Endothelial cell of umbilical vein (primary cell): ENCODE results near the gene TMEM144. TPM values are rescaled to one million over a fixed set of nuclear protein-coding genes. Genes with fewer than 3 reads are reported as not detected.

Source experiments
- BruUV-seq: library from RNA; stranded (reverse); fragments of 400-500 nt; replicated peaks from 2 replicates; lab custom pipeline; 2021; lab: Mats Ljungman, UMichigan
- CTCF ChIA-PET: fragments of 300-600, 350-600 bp; sonication (Branson Sonifier 250); formaldehyde crosslinking; loops from one replicate; lab custom pipeline; 2021; ENCODE audit warnings: antibody characterized with exemption, inconsistent platforms; lab: Charles Lee
- POLR2A ChIA-PET: fragments of 300-600, 350-600 bp; sonication (Branson Sonifier 250); formaldehyde crosslinking; loops from one replicate; lab custom pipeline; 2021; ENCODE audit warnings: antibody characterized with exemption, inconsistent platforms; lab: Charles Lee
- DNase-seq: peaks from one replicate; pipeline ENCODE4 v3.0.0-alpha.2; 2011; ENCODE audit warnings: low read depth, low spot score
- FAIRE-seq: peaks from 2 replicates; lab custom pipeline; 2011; peaks lifted over from hg19 to GRCh38; lab: Jason Lieb, UNC
- H2AFZ ChIP-seq: 2 replicates; pipeline ENCODE4 v1.6.0; 2012; ENCODE audit warnings: low read depth, low read length, control low read depth, inconsistent platforms
- H3K27ac ChIP-seq: 2 replicates; pipeline ENCODE4 v1.5.1; 2011; ENCODE audit warnings: low read depth, mild to moderate bottlenecking, control low read depth, low read length, moderate library complexity; ENCODE audit not compliant: insufficient read depth
- H3K27me3 ChIP-seq, 2 experiments: 2 replicates each; pipeline versions ENCODE4 v1.6.0 to v1.6.1; 2011; ENCODE audit warnings: low read length in 2 of 2, mixed read lengths in 1 of 2; ENCODE audit not compliant: control insufficient read depth in 2 of 2, insufficient read depth in 2 of 2
- H3K36me3 ChIP-seq, 2 experiments: 2 replicates in 1 of 2; 3 replicates in 1 of 2; pipeline ENCODE4 v1.5.1; 2011; ENCODE audit warnings: low read length in 2 of 2, mild to moderate bottlenecking in 1 of 2, moderate library complexity in 1 of 2; ENCODE audit not compliant: control insufficient read depth in 2 of 2, insufficient read depth in 2 of 2; ENCODE audit errors: extremely low read depth in 1 of 2
- H3K4me1 ChIP-seq: 3 replicates; pipeline ENCODE4 v1.5.1; 2011; ENCODE audit warnings: mild to moderate bottlenecking, low read length; ENCODE audit not compliant: control insufficient read depth, insufficient read depth; ENCODE audit errors: extremely low read depth
- H3K4me2 ChIP-seq: 2 replicates; pipeline ENCODE4 v1.6.1; 2011; ENCODE audit warnings: low read length, control low read depth, mixed read lengths; ENCODE audit not compliant: insufficient read depth
- H3K4me3 ChIP-seq, 3 experiments: fragments of 200-600 bp in 1 of 3; sonication (generic), shearing (Covaris generic) in 1 of 3; replicated peaks in 1 of 3; 2 replicates each; pipeline ENCODE4 v1.5.1; 2011 to 2016; ENCODE audit warnings: control low read depth in 3 of 3, low read length in 3 of 3, mild to moderate bottlenecking in 2 of 3, inconsistent platforms in 1 of 3, low read depth in 1 of 3, moderate library complexity in 1 of 3; ENCODE audit not compliant: insufficient read depth in 1 of 3
- H3K79me2 ChIP-seq: 2 replicates; pipeline ENCODE4 v1.6.0; 2012; ENCODE audit warnings: low read length, inconsistent platforms; ENCODE audit not compliant: control insufficient read depth, insufficient read depth
- H3K9ac ChIP-seq: replicated peaks from 2 replicates; pipeline ENCODE3; 2011; ENCODE audit warnings: low read length, control low read depth; ENCODE audit not compliant: insufficient read depth; ENCODE audit errors: extremely low read depth
- H3K9me1 ChIP-seq: replicated peaks from 3 replicates; pipeline ENCODE4 v1.6.0; 2011; ENCODE audit warnings: mild to moderate bottlenecking, low read length; ENCODE audit not compliant: control insufficient read depth, insufficient read depth; ENCODE audit errors: extremely low read depth
- H3K9me3 ChIP-seq: replicated peaks from 2 replicates; pipeline ENCODE4 v1.5.1; 2012; ENCODE audit warnings: low read length, inconsistent platforms; ENCODE audit not compliant: control insufficient read depth, insufficient read depth
- H4K20me1 ChIP-seq: replicated peaks from 2 replicates; pipeline ENCODE3; 2011; ENCODE audit warnings: mild to moderate bottlenecking, low read length; ENCODE audit not compliant: control insufficient read depth, insufficient read depth; ENCODE audit errors: extremely low read depth
- EZH2 ChIP-seq: IDR thresholded peaks from 2 replicates; pipeline ENCODE4 v1.6.1; 2012; ENCODE audit warnings: borderline replicate concordance, low read depth, mild to moderate bottlenecking, moderate library complexity, low read length, inconsistent platforms; ENCODE audit not compliant: severe bottlenecking
- FOS ChIP-seq: IDR thresholded peaks from 2 replicates; pipeline ENCODE4 v1.6.1; 2011; ENCODE audit warnings: mild to moderate bottlenecking, low read length, moderate library complexity, borderline replicate concordance; ENCODE audit not compliant: insufficient read depth
- GATA2 ChIP-seq: IDR thresholded peaks from 2 replicates; pipeline ENCODE4 v1.7.0; 2011; ENCODE audit warnings: low read depth, mild to moderate bottlenecking, moderate library complexity, mixed read lengths, low read length; ENCODE audit not compliant: insufficient read length, insufficient read depth
- JUN ChIP-seq: IDR thresholded peaks from 2 replicates; pipeline ENCODE4 v1.6.1; 2011; ENCODE audit warnings: borderline replicate concordance, low read depth; ENCODE audit not compliant: insufficient read length, insufficient read depth
- MYC ChIP-seq: IDR thresholded peaks from one replicate; pipeline ENCODE4 v1.6.1; 2011; ENCODE audit warnings: mild to moderate bottlenecking, low read depth, low read length
- POLR2A ChIP-seq: IDR thresholded peaks from 2 replicates; pipeline ENCODE4 v1.6.1; 2012; ENCODE audit warnings: low read depth, mild to moderate bottlenecking, control low read depth, low read length
- POLR2AphosphoS5 ChIP-seq: IDR thresholded peaks from 2 replicates; pipeline ENCODE4 v1.6.1; 2012; ENCODE audit warnings: low read depth, mild to moderate bottlenecking, control low read depth, low read length, moderate library complexity; ENCODE audit not compliant: insufficient read depth
- dilution Hi-C: fragments of 300-500 bp; cut with MboI; formaldehyde crosslinking; loops from one replicate; pipeline ENCODE4 v1.15.0; 2019; ENCODE audit warnings: low sequenced_read_pairs; ENCODE audit not compliant: extremely low pct_ligation_motif_present
- intact Hi-C: fragments of 100-400 bp; cut with micrococcal nuclease; formaldehyde crosslinking; loops from one replicate; pipeline ENCODE4 v1.10.0; 2022
- polyA plus RNA-seq, 4 experiments: library from polyadenylated mRNA; depleted of rRNA in 3 of 4; stranded (reverse) in 3 of 4; unstranded in 1 of 4; fragments of >200 nt; gene quantifications; 2 replicates each; pipeline versions ENCODE4 v1.2.1 to v1.2.3, GENCODE V29; 2011 to 2012; ENCODE audit warnings: missing spikeins in 1 of 4
- total RNA-seq: library from RNA; stranded (reverse); gene quantifications from 2 replicates; pipeline ENCODE4 v1.2.3, GENCODE V29; 2021
- TF ChIP-seq, protein P1 (sequence below), 2 donors: IDR thresholded peaks; 1 replicate in 1 of 2; 2 replicates in 1 of 2; pipeline ENCODE4 v1.5.1; 2011; ENCODE audit warnings: low read length in 2 of 2, mild to moderate bottlenecking in 2 of 2, moderate library complexity in 2 of 2, control low read depth in 1 of 2, inconsistent platforms in 1 of 2, low read depth in 1 of 2; ENCODE audit not compliant: insufficient read depth in 1 of 2; ENCODE audit errors: extremely low read depth in 1 of 2
- TF ChIP-seq, protein P2 (sequence below): IDR thresholded peaks from 2 replicates; pipeline ENCODE4 v1.6.1; 2011; ENCODE audit not compliant: insufficient read depth, insufficient read length

The TMEM144 gene
- total and polyA plus RNA-seq, 2 donors (not counting 3 experiments of a cell fraction or from before 2014, with no cell fraction given) = 10.5 to 23.0 TPM

GRCh38 chr4:158176776-158177175 is 33.5 kb upstream of the TMEM144 start:
- Histone ChIP-seq H3K9ac (no peak overlapping the region), H2AFZ (no peak overlapping the region), H4K20me1 (no peaks in the 10 kb centered on the region), H3K27me3 (no peaks in the 10 kb centered on the region), H3K4me2 (no peak overlapping the region), H3K36me3 (no peaks in the 10 kb centered on the region), H3K9me3 (no peaks in the 10 kb centered on the region), H3K79me2 (peaks cover 3% of the 10 kb centered on the region), H3K4me1 (peaks cover 37% of the 10 kb centered on the region), H3K9me1 (no peaks in the 10 kb centered on the region), H3K27ac (no peak overlapping the region), H3K4me3 (no peak overlapping the region)
- no TSS peak for BruUV-seq
- intact Hi-C loops (loop anchor here (10.0 kb wide), 2 partner anchors 662 to 1702 kb away; no protein-coding TSS in a partner anchor), dilution Hi-C loops (no loop called here)
- ChIA-PET POLR2A (no interaction called here), CTCF (no interaction called here)
- FAIRE-seq (no peak), DNase-seq (no peak)
- no peak for TF ChIP-seq FOS
- no peak for TF ChIP-seq GATA2
- TF ChIP-seq, protein P1, sequence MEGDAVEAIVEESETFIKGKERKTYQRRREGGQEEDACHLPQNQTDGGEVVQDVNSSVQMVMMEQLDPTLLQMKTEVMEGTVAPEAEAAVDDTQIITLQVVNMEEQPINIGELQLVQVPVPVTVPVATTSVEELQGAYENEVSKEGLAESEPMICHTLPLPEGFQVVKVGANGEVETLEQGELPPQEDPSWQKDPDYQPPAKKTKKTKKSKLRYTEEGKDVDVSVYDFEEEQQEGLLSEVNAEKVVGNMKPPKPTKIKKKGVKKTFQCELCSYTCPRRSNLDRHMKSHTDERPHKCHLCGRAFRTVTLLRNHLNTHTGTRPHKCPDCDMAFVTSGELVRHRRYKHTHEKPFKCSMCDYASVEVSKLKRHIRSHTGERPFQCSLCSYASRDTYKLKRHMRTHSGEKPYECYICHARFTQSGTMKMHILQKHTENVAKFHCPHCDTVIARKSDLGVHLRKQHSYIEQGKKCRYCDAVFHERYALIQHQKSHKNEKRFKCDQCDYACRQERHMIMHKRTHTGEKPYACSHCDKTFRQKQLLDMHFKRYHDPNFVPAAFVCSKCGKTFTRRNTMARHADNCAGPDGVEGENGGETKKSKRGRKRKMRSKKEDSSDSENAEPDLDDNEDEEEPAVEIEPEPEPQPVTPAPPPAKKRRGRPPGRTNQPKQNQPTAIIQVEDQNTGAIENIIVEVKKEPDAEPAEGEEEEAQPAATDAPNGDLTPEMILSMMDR (IDR thresholded peaks at IDR 0.05; ENCODE audit: extremely low read depth in 1 of 2, insufficient read depth in 1 of 2, low read depth in 1 of 2, low read length in 2 of 2) = no peak
- TF ChIP-seq MYC = no peak
- TF ChIP-seq JUN = no peak
- TF ChIP-seq EZH2 = no peak
- TF ChIP-seq POLR2AphosphoS5 = no peak
- no peak for TF ChIP-seq POLR2A
- TF ChIP-seq, protein P2, sequence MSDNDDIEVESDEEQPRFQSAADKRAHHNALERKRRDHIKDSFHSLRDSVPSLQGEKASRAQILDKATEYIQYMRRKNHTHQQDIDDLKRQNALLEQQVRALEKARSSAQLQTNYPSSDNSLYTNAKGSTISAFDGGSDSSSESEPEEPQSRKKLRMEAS = no peak
